ENCODE data around the gene JAK1. TPM values are rescaled to one million over a fixed set of nuclear protein-coding genes. Genes with fewer than 3 reads are reported as not detected.

JAK1 gene
- total RNA-seq, 3 donors from 2014 or later (not counting 1 experiment from before 2014, with no cell fraction given): 507 to 626 (median 526) TPM

- Histone ChIP-seq H3K36me3 (ENCODE audit: control insufficient read depth, insufficient read depth, low read length) (no peaks in the 10 kb centered on the region), H3K4me1 (ENCODE audit: control insufficient read depth, insufficient read depth, low read length) (peaks cover 31% of the 10 kb centered on the region), H3K9me3 (ENCODE audit: control insufficient read depth, insufficient read depth, low read length) (no peaks in the 10 kb centered on the region), H3K27ac (ENCODE audit: low read length) (no peak overlapping the region), H3K4me3 (ENCODE audit: low read length) (no peak overlapping the region), H3K27me3 (ENCODE audit: control insufficient read depth, insufficient read depth, low read length) (no peaks in the 10 kb centered on the region)
- no peaks in the 10 kb centered on the region for H3K36me3 Mint-ChIP-seq
- H3K27ac Mint-ChIP-seq: peak overlapping the region; percentile 54 to 86
- DNase-seq: no peak
- H3K9me3 Mint-ChIP-seq: no peaks in the 10 kb centered on the region
- H3K4me3 Mint-ChIP-seq: peak overlapping the region; percentile 53
- intact Hi-C loops (cut with micrococcal nuclease): no loop called here
- 71% methylated on average over 3 of the region's 4 CpGs for WGBS (ENCODE audit: insufficient coverage)
- no peak for TF ChIP-seq CTCF (IDR thresholded peaks at IDR 0.05)
- ATAC-seq: no peak
- H3K27me3 Mint-ChIP-seq (ENCODE audit: low read depth in 2 of 2): no peaks in the 10 kb centered on the region
- H3K4me1 Mint-ChIP-seq: peaks cover 75 to 80% of the 10 kb centered on the region in 2 donors
Observed at GRCh38 chr1:64942118-64942517, 24.2 kb downstream of the JAK1 start.

- Mint-ChIP-seq H3K27me3 (ENCODE audit: low read depth in 2 of 2) (no peaks in the 10 kb centered on the region), H3K4me1 (peaks cover 75 to 77% of the 10 kb centered on the region in 2 donors), H3K27ac (peak overlapping the region; percentile 54 to 86), H3K36me3 (no peaks in the 10 kb centered on the region), H3K4me3 (peak overlapping the region; percentile 53), H3K9me3 (no peaks in the 10 kb centered on the region)
- Histone ChIP-seq H3K36me3 (ENCODE audit: control insufficient read depth, insufficient read depth, low read length) (no peaks in the 10 kb centered on the region), H3K27me3 (ENCODE audit: control insufficient read depth, insufficient read depth, low read length) (no peaks in the 10 kb centered on the region), H3K27ac (ENCODE audit: low read length) (peak overlapping the region; percentile 1), H3K9me3 (ENCODE audit: control insufficient read depth, insufficient read depth, low read length) (no peaks in the 10 kb centered on the region), H3K4me3 (ENCODE audit: low read length) (no peak overlapping the region), H3K4me1 (ENCODE audit: control insufficient read depth, insufficient read depth, low read length) (peaks cover 34% of the 10 kb centered on the region)
- WGBS (ENCODE audit: insufficient coverage): 72% methylated on average over 4 of the region's 5 CpGs
- TF ChIP-seq CTCF (IDR thresholded peaks at IDR 0.05): no peak
- intact Hi-C loops (cut with micrococcal nuclease): loop anchor here (2.0 kb wide), 1 partner anchor 15 kb away; no protein-coding TSS in a partner anchor
- ATAC-seq (no peak), DNase-seq (no peak)
Observed at GRCh38 chr1:64941461-64942117, 24.8 kb downstream of the JAK1 start.

GRCh38 chr1:64940025-64940424 is 26.3 kb downstream of the JAK1 start:
- H3K4me1 ChIP-seq (ENCODE audit: control insufficient read depth, insufficient read depth, low read length): peaks cover 37% of the 10 kb centered on the region
- no peak for DNase-seq
- H3K4me3 ChIP-seq (ENCODE audit: low read length): no peak overlapping the region
- peak overlapping the region; percentile 28 for H3K27ac ChIP-seq (ENCODE audit: low read length)
- H3K36me3 ChIP-seq (ENCODE audit: control insufficient read depth, insufficient read depth, low read length): peaks cover 2% of the 10 kb centered on the region
- H3K27me3 ChIP-seq (ENCODE audit: control insufficient read depth, insufficient read depth, low read length): no peaks in the 10 kb centered on the region
- H3K36me3 Mint-ChIP-seq: no peaks in the 10 kb centered on the region
- H3K9me3 ChIP-seq (ENCODE audit: control insufficient read depth, insufficient read depth, low read length): no peaks in the 10 kb centered on the region
- H3K27ac Mint-ChIP-seq: peak overlapping the region; percentile 61 to 78
- peak in 2 of 3 donors; percentile 40 to 53 for ATAC-seq
- no peaks in the 10 kb centered on the region for H3K27me3 Mint-ChIP-seq (ENCODE audit: low read depth in 2 of 2)
- intact Hi-C loops (cut with micrococcal nuclease): loop anchor here (2.0 kb wide), 1 partner anchor 17 kb away; no protein-coding TSS in a partner anchor
- peak overlapping the region; percentile 62 for H3K4me3 Mint-ChIP-seq
- H3K4me1 Mint-ChIP-seq: peaks cover 77 to 82% of the 10 kb centered on the region in 2 donors
- no peaks in the 10 kb centered on the region for H3K9me3 Mint-ChIP-seq
- no peak for TF ChIP-seq CTCF (IDR thresholded peaks at IDR 0.05)
- 38% methylated on average over 3 of the region's 3 CpGs for WGBS (ENCODE audit: insufficient coverage)
